ENCODE results near the gene ELN.

DNA sequence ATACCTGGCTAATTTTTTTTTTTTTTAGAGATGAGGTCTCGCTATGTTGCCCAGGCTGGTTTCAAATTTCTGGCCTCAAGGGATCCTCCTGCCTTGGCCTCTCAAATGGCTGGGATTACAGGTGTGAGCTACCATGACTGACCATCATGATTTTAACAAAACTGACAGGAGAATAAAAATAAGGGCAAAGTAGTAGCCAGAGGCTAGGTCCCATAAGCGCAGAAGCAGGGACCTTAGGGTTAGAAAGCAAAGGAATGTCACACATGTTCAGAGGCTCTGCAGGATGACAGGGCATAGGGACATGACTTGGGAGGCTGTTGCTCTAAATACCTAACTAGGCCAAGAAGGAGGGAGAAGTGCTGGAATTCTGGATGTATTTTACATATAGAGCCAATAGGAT lies 50.5 kb downstream of the ELN start:
- TF ChIP-seq, protein P1, sequence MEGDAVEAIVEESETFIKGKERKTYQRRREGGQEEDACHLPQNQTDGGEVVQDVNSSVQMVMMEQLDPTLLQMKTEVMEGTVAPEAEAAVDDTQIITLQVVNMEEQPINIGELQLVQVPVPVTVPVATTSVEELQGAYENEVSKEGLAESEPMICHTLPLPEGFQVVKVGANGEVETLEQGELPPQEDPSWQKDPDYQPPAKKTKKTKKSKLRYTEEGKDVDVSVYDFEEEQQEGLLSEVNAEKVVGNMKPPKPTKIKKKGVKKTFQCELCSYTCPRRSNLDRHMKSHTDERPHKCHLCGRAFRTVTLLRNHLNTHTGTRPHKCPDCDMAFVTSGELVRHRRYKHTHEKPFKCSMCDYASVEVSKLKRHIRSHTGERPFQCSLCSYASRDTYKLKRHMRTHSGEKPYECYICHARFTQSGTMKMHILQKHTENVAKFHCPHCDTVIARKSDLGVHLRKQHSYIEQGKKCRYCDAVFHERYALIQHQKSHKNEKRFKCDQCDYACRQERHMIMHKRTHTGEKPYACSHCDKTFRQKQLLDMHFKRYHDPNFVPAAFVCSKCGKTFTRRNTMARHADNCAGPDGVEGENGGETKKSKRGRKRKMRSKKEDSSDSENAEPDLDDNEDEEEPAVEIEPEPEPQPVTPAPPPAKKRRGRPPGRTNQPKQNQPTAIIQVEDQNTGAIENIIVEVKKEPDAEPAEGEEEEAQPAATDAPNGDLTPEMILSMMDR (optimal IDR thresholded peaks at IDR 0.05 in 1 of 3, IDR thresholded peaks at IDR 0.05 in 1 of 3, conservative IDR thresholded peaks at IDR 0.05 in 1 of 3; ENCODE audit: extremely low read depth in 1 of 3, insufficient read depth in 2 of 3, low read length in 3 of 3): no peak
- TF ChIP-seq EZH2 (IDR thresholded peaks at IDR 0.05; ENCODE audit: low read length): no peak
